ENCODE results near the gene DYNC1LI2. TPM values are rescaled to one million over a fixed set of nuclear protein-coding genes. Genes with fewer than 3 reads are reported as not detected.

The DYNC1LI2 gene
- polyA plus RNA-seq, 12 donors, result 71.3 to 129 (median 97.6) TPM; not detected in 1

Other genes starting within 250 kb of the DYNC1LI2 start
- gene TK2, start 201.5 kb downstream of the DYNC1LI2 start, polyA plus RNA-seq (ENCODE audit: insufficient read length in 12 of 12), result 10 to 100 TPM in 11 of 12 donors, not detected in 1; 11.1 to 19.2 (median 15.3) TPM
- gene CKLF, start 199.0 kb downstream of the DYNC1LI2 start, polyA plus RNA-seq (ENCODE audit: insufficient read length in 12 of 12), result 10 to 100 TPM in 11 of 12 donors, not detected in 1; 19.7 to 56.7 (median 25.9) TPM
- 10 to 100 TPM in 2 of 12 donors, 1 to 10 TPM in 9, not detected in 1; 4.2 to 21.7 (median 5.1) TPM for gene CMTM1, start 185.2 kb downstream of the DYNC1LI2 start, polyA plus RNA-seq (ENCODE audit: insufficient read length in 12 of 12)
- under 1 TPM in 10 of 12 donors, not detected in 2; 0.21 to 0.66 (median 0.46) TPM for gene CMTM2, start 172.1 kb downstream of the DYNC1LI2 start, polyA plus RNA-seq (ENCODE audit: insufficient read length in 12 of 12)
- 100 to 1,000 TPM in 1 of 12 donors, 10 to 100 TPM in 10, not detected in 1; 46.8 to 105 (median 55.4) TPM for gene CMTM3, start 146.9 kb downstream of the DYNC1LI2 start, polyA plus RNA-seq (ENCODE audit: insufficient read length in 12 of 12)
- 10 to 100 TPM in 8 of 12 donors, 1 to 10 TPM in 3, not detected in 1; 8.4 to 18.7 (median 11.0) TPM for gene CMTM4, start 54.9 kb downstream of the DYNC1LI2 start, polyA plus RNA-seq (ENCODE audit: insufficient read length in 12 of 12)
- gene TERB1, start 50.0 kb upstream of the DYNC1LI2 start, polyA plus RNA-seq (ENCODE audit: insufficient read length in 12 of 12), result not detected
- gene NAE1, start 79.4 kb upstream of the DYNC1LI2 start, polyA plus RNA-seq (ENCODE audit: insufficient read length in 12 of 12), result 10 to 100 TPM in 11 of 12 donors, not detected in 1; 22.1 to 58.2 (median 45.9) TPM
- 10 to 100 TPM in 1 of 12 donors, not detected in 11; 16.6 TPM for gene CA7, start 92.8 kb upstream of the DYNC1LI2 start, polyA plus RNA-seq (ENCODE audit: insufficient read length in 12 of 12)
- 1 to 10 TPM in 11 of 12 donors, not detected in 1; 2.2 to 8.6 (median 2.9) TPM for gene PDP2, start 128.9 kb upstream of the DYNC1LI2 start, polyA plus RNA-seq (ENCODE audit: insufficient read length in 12 of 12)
- 1 to 10 TPM in 1 of 12 donors, under 1 TPM in 7, not detected in 4; 0.12 to 1.2 (median 0.16) TPM for gene CDH16, start 167.3 kb upstream of the DYNC1LI2 start, polyA plus RNA-seq (ENCODE audit: insufficient read length in 12 of 12)
- gene RRAD, start 173.9 kb upstream of the DYNC1LI2 start, polyA plus RNA-seq (ENCODE audit: insufficient read length in 12 of 12), result 10 to 100 TPM in 1 of 12 donors, 1 to 10 TPM in 10, not detected in 1; 2.8 to 15.8 (median 4.8) TPM
- gene CIAO2B, start 182.8 kb upstream of the DYNC1LI2 start, polyA plus RNA-seq (ENCODE audit: insufficient read length in 12 of 12), result 10 to 100 TPM in 11 of 12 donors, not detected in 1; 33.1 to 88.0 (median 78.6) TPM
- gene CES2, start 183.9 kb upstream of the DYNC1LI2 start, polyA plus RNA-seq (ENCODE audit: insufficient read length in 12 of 12), result 10 to 100 TPM in 11 of 12 donors, not detected in 1; 22.3 to 46.3 (median 29.1) TPM
- under 1 TPM in 10 of 12 donors, not detected in 2; 0.20 to 0.60 (median 0.39) TPM for gene CES3, start 209.7 kb upstream of the DYNC1LI2 start, polyA plus RNA-seq (ENCODE audit: insufficient read length in 12 of 12)
- 10 to 100 TPM in 1 of 12 donors, 1 to 10 TPM in 9, not detected in 2; 1.5 to 14.7 (median 2.5) TPM for gene CES4A, start 237.0 kb upstream of the DYNC1LI2 start, polyA plus RNA-seq (ENCODE audit: insufficient read length in 12 of 12)

Measured in muscle of arm (tissue), 12 donors.